HepG2 (cell line): ENCODE results near the gene MACROD2. TPM values are rescaled to one million over a fixed set of nuclear protein-coding genes. Genes with fewer than 3 reads are reported as not detected.

Source experiments
- ATAC-seq: fragments of 200-7000 bp; cut with Tn5 transposase; 3 replicates; pipeline ENCODE4 v1.9.1; 2020; ENCODE audit warnings: mild to moderate bottlenecking, moderate library complexity
- BruUV-seq: library from RNA; stranded (reverse); fragments of 400-500 nt; replicated peaks from 2 replicates; lab custom pipeline; 2021; lab: Mats Ljungman, UMichigan
- CTCF ChIA-PET: fragments of 300-600 bp; formaldehyde crosslinking; extraction: SDS; loops from one replicate; lab custom pipeline; 2021; ENCODE audit warnings: low total read pairs, inconsistent platforms, low intra/inter-chr PET ratio; lab: Yijun Ruan, JAX
- POLR2A ChIA-PET: fragments of 350-600 bp; sonication (Branson Sonifier 250); formaldehyde crosslinking; loops from one replicate; lab custom pipeline; 2020; ENCODE audit warnings: antibody characterized with exemption, inconsistent platforms; lab: Yijun Ruan, JAX
- DNase-seq: peaks from one replicate; pipeline ENCODE4 v3.0.0-alpha.2; 2015; ENCODE audit warnings: low spot score
- FAIRE-seq: peaks from 3 replicates; lab custom pipeline; 2011; peaks lifted over from hg19 to GRCh38; lab: Jason Lieb, UNC
- H2AFZ ChIP-seq: one replicate; pipeline ENCODE4 v1.6.1; 2011; ENCODE audit warnings: low read length, inconsistent platforms
- H3K27ac ChIP-seq: fragments of 300-600 bp; 3 replicates; pipeline ENCODE4 v1.8.0; 2011; ENCODE audit warnings: mixed run types, mild to moderate bottlenecking, mixed read lengths, low read length, inconsistent platforms; ENCODE audit not compliant: insufficient read depth; ENCODE audit errors: extremely low read length
- H3K27me3 ChIP-seq, 2 experiments: fragments of 200-600 bp in 1 of 2; 2 replicates in 1 of 2; 3 replicates in 1 of 2; pipeline versions ENCODE4 v1.6.0 to v1.8.0; 2011; ENCODE audit warnings: low read length in 2 of 2, mild to moderate bottlenecking in 2 of 2, moderate library complexity in 2 of 2, inconsistent platforms in 1 of 2; ENCODE audit not compliant: insufficient read depth in 2 of 2, control insufficient read depth in 1 of 2
- H3K36me3 ChIP-seq, 2 experiments: fragments of 200-600 bp in 1 of 2; replicated peaks in 1 of 2; 2 replicates in 1 of 2; 3 replicates in 1 of 2; pipeline versions ENCODE4 v1.5.1 to v1.8.0; 2011; ENCODE audit warnings: low read length in 2 of 2, inconsistent platforms in 1 of 2; ENCODE audit not compliant: insufficient read depth in 2 of 2, control insufficient read depth in 1 of 2
- H3K4me1 ChIP-seq: 2 replicates; pipeline ENCODE4 v1.5.1; 2012; ENCODE audit warnings: low read length, inconsistent platforms; ENCODE audit not compliant: insufficient read depth
- H3K4me2 ChIP-seq: 2 replicates; pipeline ENCODE4 v1.6.0; 2011; ENCODE audit warnings: low read depth, low read length, inconsistent platforms
- H3K4me3 ChIP-seq, 3 experiments: fragments of 200-600 bp in 1 of 3; sonication (generic), shearing (Covaris generic) in 1 of 3; replicated peaks in 1 of 3; 2 replicates each; pipeline ENCODE4 v1.5.1; 2011 to 2016; ENCODE audit warnings: low read length in 3 of 3, inconsistent platforms in 2 of 3, low read depth in 2 of 3, mild to moderate bottlenecking in 2 of 3, control low read depth in 1 of 3, mixed read lengths in 1 of 3; ENCODE audit not compliant: insufficient read depth in 1 of 3
- H3K79me2 ChIP-seq: one replicate; pipeline ENCODE4 v1.6.1; 2011; ENCODE audit warnings: low read length, inconsistent platforms; ENCODE audit not compliant: insufficient read depth
- H3K9ac ChIP-seq: 2 replicates; pipeline ENCODE4 v1.6.0; 2011; ENCODE audit warnings: mild to moderate bottlenecking, low read depth, low read length, inconsistent platforms; ENCODE audit not compliant: insufficient read depth
- H3K9me3 ChIP-seq: 2 replicates; pipeline ENCODE4 v1.5.1; 2012; ENCODE audit warnings: mild to moderate bottlenecking, low read length
- H4K20me1 ChIP-seq: 2 replicates; pipeline ENCODE4 v1.6.0; 2011; ENCODE audit warnings: inconsistent platforms, mild to moderate bottlenecking, low read length, moderate library complexity; ENCODE audit not compliant: insufficient read depth
- GRHL1 ChIP-seq: sonication (generic); formaldehyde crosslinking; conservative IDR thresholded peaks from 2 replicates; pipeline ENCODE4 v1.8.0; 2022; ENCODE audit warnings: missing genetic modification reagents
- HIC2 ChIP-seq: sonication (generic); formaldehyde crosslinking; IDR thresholded peaks from 2 replicates; pipeline ENCODE4 v1.9.0; 2022; ENCODE audit warnings: low read depth, missing genetic modification reagents
- JARID2 ChIP-seq: sonication (generic); formaldehyde crosslinking; IDR thresholded peaks from 2 replicates; pipeline ENCODE4 v1.8.1; 2023; ENCODE audit warnings: missing genetic modification reagents, inconsistent platforms; ENCODE audit not compliant: insufficient replicate concordance
- MBD4 ChIP-seq: IDR thresholded peaks from 2 replicates; pipeline ENCODE4 v1.6.1; 2012; ENCODE audit warnings: low read length, inconsistent platforms, borderline replicate concordance
- SIN3B ChIP-seq: fragments of 150-350 bp; IDR thresholded peaks from 2 replicates; pipeline ENCODE4 v1.6.1; 2014; ENCODE audit warnings: low read length
- TGIF2 ChIP-seq: IDR thresholded peaks from 2 replicates; pipeline ENCODE4 v1.6.1; 2016; ENCODE audit warnings: control low read depth, missing compliant biosample characterization
- ZFY ChIP-seq: sonication (generic); formaldehyde crosslinking; IDR thresholded peaks from 2 replicates; pipeline ENCODE4 v1.4.0; 2020; ENCODE audit warnings: missing genetic modification reagents
- ZMAT3 ChIP-seq: sonication (generic); formaldehyde crosslinking; conservative IDR thresholded peaks from 2 replicates; pipeline ENCODE4 v1.7.0; 2021; ENCODE audit warnings: missing genetic modification reagents
- ZNF362 ChIP-seq: sonication (generic); formaldehyde crosslinking; IDR thresholded peaks from 2 replicates; pipeline ENCODE4 v1.4.0; 2020; ENCODE audit warnings: missing genetic modification reagents, mild to moderate bottlenecking, borderline replicate concordance
- ZNF563 ChIP-seq: sonication (generic); formaldehyde crosslinking; IDR thresholded peaks from 2 replicates; pipeline ENCODE4 v1.8.0; 2022; ENCODE audit warnings: mild to moderate bottlenecking, moderate library complexity, missing genetic modification reagents
- in situ Hi-C: cut with HindIII; loops from 2 replicates; pipeline ENCODE4 v1.10.0; 2017; ENCODE audit warnings: low pct_unique_long_range_greater_than_20kb; ENCODE audit not compliant: extremely low pct_ligation_motif_present
- intact Hi-C: fragments of 100-400 bp; cut with micrococcal nuclease; formaldehyde crosslinking; loops from one replicate; pipeline ENCODE4 v1.10.0; 2022; ENCODE audit not compliant: unreplicated experiment
- polyA plus RNA-seq, 8 experiments: library from polyadenylated mRNA; depleted of rRNA in 3 of 8; stranded (reverse) in 7 of 8; unstranded in 1 of 8; fragments of >200 nt; fragmentation: Illumina TruSeq in 4 of 8; extraction: Trizol in 4 of 8; gene quantifications; 2 replicates each; pipeline versions ENCODE4 v1.2.1 to v1.2.3, GENCODE V29; 2011 to 2016; ENCODE audit warnings: low read depth in 4 of 8, missing spikeins in 1 of 8, mixed read lengths in 1 of 8; ENCODE audit not compliant: insufficient read depth in 1 of 8
- total RNA-seq, 5 experiments: library from RNA; depleted of rRNA; stranded (reverse); fragments of >200 nt; fragmentation: Illumina TruSeq; extraction: Trizol; gene quantifications; 2 replicates each; pipeline ENCODE4 v1.2.3, GENCODE V29; 2016; ENCODE audit warnings: low read depth in 1 of 5
- TF ChIP-seq, protein P1 (sequence below): sonication (generic); formaldehyde crosslinking; IDR thresholded peaks from 2 replicates; pipeline ENCODE4 v1.4.0; 2020; ENCODE audit warnings: missing genetic modification reagents
- TF ChIP-seq, protein P2 (sequence below): sonication (generic); formaldehyde crosslinking; conservative IDR thresholded peaks from 2 replicates; pipeline ENCODE4 v1.8.0; 2022; ENCODE audit warnings: low read depth, missing genetic modification reagents

Gene MACROD2
- total and polyA plus RNA-seq, 2 of the 13 experiments (the other 11 are each of a cell fraction or from before 2014, with no cell fraction given): 0.13 to 0.51 TPM

GRCh38 chr20:16040742-16041141 is 2045.4 kb downstream of the MACROD2 start:
- H3K9me3 ChIP-seq: peaks cover 19% of the 10 kb centered on the region; the same call in 1 of the 2 replicates
- ChIA-PET POLR2A (no interaction called here), CTCF (no interaction called here)
- no peaks in the 10 kb centered on the region for H4K20me1 ChIP-seq
- no peak overlapping the region for H3K4me3 ChIP-seq
- no peak overlapping the region for H3K9ac ChIP-seq
- FAIRE-seq: no peak
- H3K27ac ChIP-seq: no peak overlapping the region
- no peaks in the 10 kb centered on the region for H3K27me3 ChIP-seq
- intact Hi-C loops (no loop called here), in situ Hi-C loops (no loop called here)
- ATAC-seq: no peak
- no peak overlapping the region for H3K4me2 ChIP-seq
- no peak for DNase-seq
- TF ChIP-seq ZNF362 (CRISPR knock-in tag): no peak
- TF ChIP-seq MBD4: no peak
- TF ChIP-seq ZNF563: no peak
- TF ChIP-seq ZFY: no peak
- no peak for TF ChIP-seq JARID2 (CRISPR knock-in tag)
- TF ChIP-seq ZMAT3: no peak
- no peak for TF ChIP-seq GRHL1 (CRISPR knock-in tag)
- TF ChIP-seq, protein P1, sequence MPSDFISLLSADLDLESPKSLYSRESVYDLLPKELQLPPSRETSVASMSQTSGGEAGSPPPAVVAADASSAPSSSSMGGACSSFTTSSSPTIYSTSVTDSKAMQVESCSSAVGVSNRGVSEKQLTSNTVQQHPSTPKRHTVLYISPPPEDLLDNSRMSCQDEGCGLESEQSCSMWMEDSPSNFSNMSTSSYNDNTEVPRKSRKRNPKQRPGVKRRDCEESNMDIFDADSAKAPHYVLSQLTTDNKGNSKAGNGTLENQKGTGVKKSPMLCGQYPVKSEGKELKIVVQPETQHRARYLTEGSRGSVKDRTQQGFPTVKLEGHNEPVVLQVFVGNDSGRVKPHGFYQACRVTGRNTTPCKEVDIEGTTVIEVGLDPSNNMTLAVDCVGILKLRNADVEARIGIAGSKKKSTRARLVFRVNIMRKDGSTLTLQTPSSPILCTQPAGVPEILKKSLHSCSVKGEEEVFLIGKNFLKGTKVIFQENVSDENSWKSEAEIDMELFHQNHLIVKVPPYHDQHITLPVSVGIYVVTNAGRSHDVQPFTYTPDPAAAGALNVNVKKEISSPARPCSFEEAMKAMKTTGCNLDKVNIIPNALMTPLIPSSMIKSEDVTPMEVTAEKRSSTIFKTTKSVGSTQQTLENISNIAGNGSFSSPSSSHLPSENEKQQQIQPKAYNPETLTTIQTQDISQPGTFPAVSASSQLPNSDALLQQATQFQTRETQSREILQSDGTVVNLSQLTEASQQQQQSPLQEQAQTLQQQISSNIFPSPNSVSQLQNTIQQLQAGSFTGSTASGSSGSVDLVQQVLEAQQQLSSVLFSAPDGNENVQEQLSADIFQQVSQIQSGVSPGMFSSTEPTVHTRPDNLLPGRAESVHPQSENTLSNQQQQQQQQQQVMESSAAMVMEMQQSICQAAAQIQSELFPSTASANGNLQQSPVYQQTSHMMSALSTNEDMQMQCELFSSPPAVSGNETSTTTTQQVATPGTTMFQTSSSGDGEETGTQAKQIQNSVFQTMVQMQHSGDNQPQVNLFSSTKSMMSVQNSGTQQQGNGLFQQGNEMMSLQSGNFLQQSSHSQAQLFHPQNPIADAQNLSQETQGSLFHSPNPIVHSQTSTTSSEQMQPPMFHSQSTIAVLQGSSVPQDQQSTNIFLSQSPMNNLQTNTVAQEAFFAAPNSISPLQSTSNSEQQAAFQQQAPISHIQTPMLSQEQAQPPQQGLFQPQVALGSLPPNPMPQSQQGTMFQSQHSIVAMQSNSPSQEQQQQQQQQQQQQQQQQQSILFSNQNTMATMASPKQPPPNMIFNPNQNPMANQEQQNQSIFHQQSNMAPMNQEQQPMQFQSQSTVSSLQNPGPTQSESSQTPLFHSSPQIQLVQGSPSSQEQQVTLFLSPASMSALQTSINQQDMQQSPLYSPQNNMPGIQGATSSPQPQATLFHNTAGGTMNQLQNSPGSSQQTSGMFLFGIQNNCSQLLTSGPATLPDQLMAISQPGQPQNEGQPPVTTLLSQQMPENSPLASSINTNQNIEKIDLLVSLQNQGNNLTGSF (CRISPR knock-in tag): no peak
- no peak for TF ChIP-seq HIC2 (CRISPR knock-in tag)
- no peak for TF ChIP-seq SIN3B
- no peak for TF ChIP-seq TGIF2
- TF ChIP-seq, protein P2, sequence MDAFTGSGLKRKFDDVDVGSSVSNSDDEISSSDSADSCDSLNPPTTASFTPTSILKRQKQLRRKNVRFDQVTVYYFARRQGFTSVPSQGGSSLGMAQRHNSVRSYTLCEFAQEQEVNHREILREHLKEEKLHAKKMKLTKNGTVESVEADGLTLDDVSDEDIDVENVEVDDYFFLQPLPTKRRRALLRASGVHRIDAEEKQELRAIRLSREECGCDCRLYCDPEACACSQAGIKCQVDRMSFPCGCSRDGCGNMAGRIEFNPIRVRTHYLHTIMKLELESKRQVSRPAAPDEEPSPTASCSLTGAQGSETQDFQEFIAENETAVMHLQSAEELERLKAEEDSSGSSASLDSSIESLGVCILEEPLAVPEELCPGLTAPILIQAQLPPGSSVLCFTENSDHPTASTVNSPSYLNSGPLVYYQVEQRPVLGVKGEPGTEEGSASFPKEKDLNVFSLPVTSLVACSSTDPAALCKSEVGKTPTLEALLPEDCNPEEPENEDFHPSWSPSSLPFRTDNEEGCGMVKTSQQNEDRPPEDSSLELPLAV (CRISPR knock-in tag): no peak
- no peaks in the 10 kb centered on the region for H3K36me3 ChIP-seq
- no peak overlapping the region for H2AFZ ChIP-seq
- BruUV-seq: no TSS peak
- H3K79me2 ChIP-seq: no peaks in the 10 kb centered on the region
- no peaks in the 10 kb centered on the region for H3K4me1 ChIP-seq
